ENCODE data around the gene FAM184B. TPM values are rescaled to one million over a fixed set of nuclear protein-coding genes. Genes with fewer than 3 reads are reported as not detected.
"Not testable (repeated sequence)": the region's sequence is repeated elsewhere in the genome, so short reads cannot be mapped to it uniquely, and the experiment has no call there.

The FAM184B gene
- polyA plus RNA-seq, 4 donors = 0.03 to 0.04 TPM; not detected in 2

DNA sequence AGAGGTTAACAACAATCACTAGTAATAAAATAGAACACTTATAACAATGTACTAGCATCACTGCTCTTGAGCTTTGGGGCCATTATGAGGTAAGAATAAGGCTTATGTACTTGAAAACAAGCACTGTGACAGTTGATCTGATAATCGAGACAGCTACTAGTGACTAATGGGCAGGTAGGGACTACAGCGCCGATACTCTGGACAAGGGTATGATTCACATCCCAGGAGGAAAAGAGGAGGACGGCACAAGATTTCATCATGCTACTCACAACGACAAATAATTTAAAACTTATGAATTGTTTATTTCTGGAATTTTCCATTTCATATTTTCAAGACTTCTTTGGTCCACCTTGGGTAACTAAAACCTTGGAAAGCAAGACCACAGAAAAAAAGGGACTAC lies 62.3 kb downstream of the FAM184B start:
- H3K4me3 ChIP-seq (ENCODE audit: low read depth in 1 of 3, low read length in 3 of 3) = no peak overlapping the region
- H3K27ac ChIP-seq (ENCODE audit: low read depth in 1 of 3, low read length in 2 of 3) = no peak overlapping the region
- H3K36me3 ChIP-seq (ENCODE audit: control insufficient read depth in 3 of 3, insufficient read depth in 2 of 3, low read depth in 1 of 3, low read length in 3 of 3) = no peaks in the 10 kb centered on the region
- DNase-seq = no peak
- no peaks in the 10 kb centered on the region for H3K9me3 ChIP-seq (ENCODE audit: control insufficient read depth in 2 of 2, insufficient read depth in 1 of 2, low read depth in 1 of 2, low read length in 1 of 2)
- FAIRE-seq = no peak
- H3K4me1 ChIP-seq (ENCODE audit: control insufficient read depth in 3 of 3, insufficient read depth in 2 of 3, low read depth in 1 of 3, low read length in 2 of 3) = no peaks in the 10 kb centered on the region
- WGBS, 3 donors = 75 to 85% (median 80%) methylated on average over 5 of the region's 5 CpGs
- no peaks in the 10 kb centered on the region for H3K27me3 ChIP-seq (ENCODE audit: control insufficient read depth in 3 of 3, insufficient read depth in 3 of 3, low read length in 3 of 3)

DNA sequence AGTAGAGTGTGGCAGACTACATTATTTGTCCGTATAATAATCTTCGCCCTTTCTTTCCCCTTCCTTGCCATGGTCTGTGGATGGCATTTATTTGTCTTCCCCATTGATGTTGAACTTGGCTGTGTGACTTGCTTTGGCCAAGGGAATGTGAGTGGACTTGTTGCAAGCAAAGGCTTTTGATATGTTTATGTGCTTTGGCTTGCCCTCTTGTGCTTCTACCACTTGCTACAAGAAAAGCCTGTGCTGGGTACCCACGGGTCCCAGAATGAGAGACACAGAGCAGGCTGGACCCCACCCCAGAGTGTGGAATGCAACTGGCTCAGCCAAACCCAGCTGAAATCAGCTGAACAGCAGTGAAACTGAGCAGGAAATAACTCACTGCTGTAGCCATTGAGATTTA lies 63.0 kb downstream of the FAM184B start:
- no peak for FAIRE-seq
- no peak overlapping the region for H3K4me3 ChIP-seq (ENCODE audit: low read depth in 1 of 3, low read length in 3 of 3)
- no peak for DNase-seq
- H3K27me3 ChIP-seq (ENCODE audit: control insufficient read depth in 3 of 3, insufficient read depth in 3 of 3, low read length in 3 of 3) = no peaks in the 10 kb centered on the region
- no peaks in the 10 kb centered on the region for H3K4me1 ChIP-seq (ENCODE audit: control insufficient read depth in 3 of 3, insufficient read depth in 2 of 3, low read depth in 1 of 3, low read length in 2 of 3)
- H3K36me3 ChIP-seq (ENCODE audit: control insufficient read depth in 3 of 3, insufficient read depth in 2 of 3, low read depth in 1 of 3, low read length in 3 of 3) = no peaks in the 10 kb centered on the region
- H3K9me3 ChIP-seq (ENCODE audit: control insufficient read depth in 2 of 2, insufficient read depth in 1 of 2, low read depth in 1 of 2, low read length in 1 of 2) = no peaks in the 10 kb centered on the region
- 68 to 82% (median 69%) methylated on average over 3 of the region's 3 CpGs for WGBS, 3 donors
- H3K27ac ChIP-seq (ENCODE audit: low read depth in 1 of 3, low read length in 2 of 3) = no peak overlapping the region

DNA sequence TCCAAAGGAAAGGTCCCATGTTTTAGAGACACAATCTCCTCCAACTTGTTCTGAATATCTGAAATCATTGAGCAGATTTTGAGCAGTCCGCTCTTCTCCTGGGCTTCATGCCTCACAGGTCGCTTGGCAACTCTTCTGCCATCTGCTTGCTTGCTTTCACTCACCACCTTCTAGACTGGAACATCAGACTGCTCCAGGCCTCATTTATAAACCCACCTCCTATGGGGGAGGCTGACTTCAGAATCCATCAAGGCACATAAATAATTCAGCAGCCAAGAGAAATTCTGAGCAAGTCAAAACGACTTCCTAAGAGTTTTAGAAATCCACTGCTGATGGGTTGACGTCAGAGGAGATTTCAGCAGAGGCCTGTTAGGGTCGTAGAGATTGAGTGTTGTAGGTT lies 64.1 kb downstream of the FAM184B start:
- FAIRE-seq = no peak
- Histone ChIP-seq H3K27me3 (ENCODE audit: control insufficient read depth in 3 of 3, insufficient read depth in 3 of 3, low read length in 3 of 3) (no peaks in the 10 kb centered on the region), H3K9me3 (ENCODE audit: control insufficient read depth in 2 of 2, insufficient read depth in 1 of 2, low read depth in 1 of 2, low read length in 1 of 2) (no peaks in the 10 kb centered on the region), H3K36me3 (ENCODE audit: control insufficient read depth in 3 of 3, insufficient read depth in 2 of 3, low read depth in 1 of 3, low read length in 3 of 3) (no peaks in the 10 kb centered on the region), H3K27ac (ENCODE audit: low read depth in 1 of 3, low read length in 2 of 3) (no peak overlapping the region), H3K4me1 (ENCODE audit: control insufficient read depth in 3 of 3, insufficient read depth in 2 of 3, low read depth in 1 of 3, low read length in 2 of 3) (no peaks in the 10 kb centered on the region), H3K4me3 (ENCODE audit: low read depth in 1 of 3, low read length in 3 of 3) (no peak overlapping the region)
- 63 to 70% (median 64%) methylated on average over 5 of the region's 5 CpGs for WGBS, 3 donors
- no peak for DNase-seq

DNA sequence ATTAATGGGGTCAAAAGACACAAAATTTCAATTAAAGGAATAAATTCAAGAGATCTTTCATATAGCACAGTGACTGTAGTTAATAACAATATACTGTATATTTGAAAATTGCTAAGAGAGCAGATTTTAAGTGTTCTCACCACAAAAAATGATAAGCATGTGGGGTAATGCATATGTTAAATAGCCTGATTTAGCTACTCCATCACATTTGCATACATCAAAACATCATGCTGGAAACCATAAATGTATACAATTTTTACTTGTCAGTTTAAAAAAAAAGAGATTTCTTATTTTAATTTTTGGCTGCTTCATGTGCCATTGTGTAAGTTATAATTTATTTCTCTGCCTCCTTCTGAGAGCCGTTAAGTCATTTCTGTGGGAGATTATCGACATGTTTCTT lies 65.9 kb downstream of the FAM184B start:
- FAIRE-seq (no peak), DNase-seq (no peak)
- WGBS, 3 donors = 76 to 91% (median 89%) methylated on average over 2 of the region's 2 CpGs

DNA sequence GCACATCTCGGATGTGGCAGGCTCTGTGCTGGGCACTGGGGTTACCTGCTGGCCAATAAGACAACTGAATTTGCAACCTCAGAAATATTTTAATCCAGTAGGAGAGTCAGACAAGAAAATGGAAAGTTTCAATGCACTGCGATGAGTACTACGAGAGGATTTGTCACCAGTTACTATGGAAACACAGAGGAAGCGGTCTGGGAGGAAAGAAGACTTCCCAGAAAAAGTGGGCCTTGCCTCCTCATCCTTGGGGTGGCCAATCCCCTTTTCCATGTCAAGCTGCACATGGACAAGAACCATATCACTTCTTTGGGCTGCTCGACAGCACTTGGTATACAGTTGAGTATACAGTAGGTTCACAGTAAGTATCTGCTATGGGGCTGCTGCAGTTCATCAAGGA lies 67.6 kb downstream of the FAM184B start:
- WGBS, 3 donors = 93 to 98% (median 96%) methylated on average over 5 of the region's 5 CpGs
- FAIRE-seq = no peak
- Histone ChIP-seq H3K36me3 (ENCODE audit: control insufficient read depth in 3 of 3, insufficient read depth in 2 of 3, low read depth in 1 of 3, low read length in 3 of 3) (no peaks in the 10 kb centered on the region), H3K4me3 (ENCODE audit: low read depth in 1 of 3, low read length in 3 of 3) (no peak overlapping the region), H3K27ac (ENCODE audit: low read depth in 1 of 3, low read length in 2 of 3) (no peak overlapping the region), H3K27me3 (ENCODE audit: control insufficient read depth in 3 of 3, insufficient read depth in 3 of 3, low read length in 3 of 3) (peaks cover 0 to 4% (median 0%) of the 10 kb centered on the region in 3 donors), H3K9me3 (ENCODE audit: control insufficient read depth in 2 of 2, insufficient read depth in 1 of 2, low read depth in 1 of 2, low read length in 1 of 2) (no peaks in the 10 kb centered on the region), H3K4me1 (ENCODE audit: control insufficient read depth in 3 of 3, insufficient read depth in 2 of 3, low read depth in 1 of 3, low read length in 2 of 3) (no peaks in the 10 kb centered on the region)
- DNase-seq = no peak

More for the DNA sequence above, 65.9 kb downstream of the FAM184B start:
- Histone ChIP-seq H3K4me1 (ENCODE audit: control insufficient read depth in 3 of 3, insufficient read depth in 2 of 3, low read depth in 1 of 3, low read length in 2 of 3) (no peaks in the 10 kb centered on the region), H3K36me3 (ENCODE audit: control insufficient read depth in 3 of 3, insufficient read depth in 2 of 3, low read depth in 1 of 3, low read length in 3 of 3) (no peaks in the 10 kb centered on the region), H3K4me3 (ENCODE audit: low read depth in 1 of 3, low read length in 3 of 3) (no peak overlapping the region), H3K9me3 (ENCODE audit: control insufficient read depth in 2 of 2, insufficient read depth in 1 of 2, low read depth in 1 of 2, low read length in 1 of 2) (no peaks in the 10 kb centered on the region), H3K27ac (ENCODE audit: low read depth in 1 of 3, low read length in 2 of 3) (no peak overlapping the region), H3K27me3 (ENCODE audit: control insufficient read depth in 3 of 3, insufficient read depth in 3 of 3, low read length in 3 of 3) (no peaks in the 10 kb centered on the region)

DNA sequence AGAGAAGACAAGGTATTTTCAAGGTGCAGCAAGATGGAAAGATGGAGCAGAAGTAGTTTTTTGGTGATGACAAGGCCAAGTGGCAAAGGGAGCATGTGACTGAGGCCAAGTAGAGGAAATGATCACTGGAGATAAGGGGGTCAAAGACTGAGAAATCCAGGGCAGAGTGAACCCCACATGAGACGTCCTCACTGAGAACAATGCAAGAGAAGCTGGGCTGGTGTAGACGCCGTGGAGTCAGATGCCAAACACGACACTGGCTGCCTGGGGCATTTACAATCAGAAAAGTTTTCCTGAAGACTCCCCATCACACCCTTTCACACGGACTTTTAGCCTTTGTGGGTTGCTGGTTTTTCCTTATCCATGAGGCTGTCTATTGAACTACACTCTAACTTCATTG lies 69.3 kb downstream of the FAM184B start:
- FAIRE-seq (no peak), DNase-seq (no peak)
- Histone ChIP-seq H3K9me3 (ENCODE audit: control insufficient read depth in 2 of 2, insufficient read depth in 1 of 2, low read depth in 1 of 2, low read length in 1 of 2) (no peaks in the 10 kb centered on the region), H3K27me3 (ENCODE audit: control insufficient read depth in 3 of 3, insufficient read depth in 3 of 3, low read length in 3 of 3) (peaks cover 0 to 4% (median 0%) of the 10 kb centered on the region in 3 donors), H3K36me3 (ENCODE audit: control insufficient read depth in 3 of 3, insufficient read depth in 2 of 3, low read depth in 1 of 3, low read length in 3 of 3) (no peaks in the 10 kb centered on the region), H3K27ac (ENCODE audit: low read depth in 1 of 3, low read length in 2 of 3) (no peak overlapping the region), H3K4me3 (ENCODE audit: low read depth in 1 of 3, low read length in 3 of 3) (no peak overlapping the region), H3K4me1 (ENCODE audit: control insufficient read depth in 3 of 3, insufficient read depth in 2 of 3, low read depth in 1 of 3, low read length in 2 of 3) (no peaks in the 10 kb centered on the region)
- WGBS, 3 donors = 49 to 69% (median 65%) methylated on average over 5 of the region's 5 CpGs

DNA sequence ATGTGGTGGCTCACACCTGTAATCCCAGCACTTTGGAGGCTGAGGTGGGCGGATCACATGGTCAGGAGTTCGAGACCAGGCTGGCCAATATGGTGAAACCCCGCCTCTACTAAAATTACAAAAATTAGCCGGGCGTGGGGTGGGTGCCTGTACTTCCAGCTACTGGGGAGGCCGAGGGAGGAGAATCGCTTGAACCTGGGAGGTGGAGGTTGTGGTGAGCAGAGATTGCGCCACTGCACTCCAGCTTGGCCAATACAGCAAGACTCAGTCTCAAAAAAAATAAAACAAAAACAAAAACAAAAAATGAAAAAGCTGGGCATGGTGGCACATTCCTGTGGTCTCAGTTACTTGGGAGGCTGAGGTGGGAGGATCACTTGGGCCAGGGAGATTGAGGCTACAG lies 70.2 kb downstream of the FAM184B start:
- not testable (repeated sequence) for H3K9me3 ChIP-seq (ENCODE audit: control insufficient read depth in 2 of 2, insufficient read depth in 1 of 2, low read depth in 1 of 2, low read length in 1 of 2); FAIRE-seq; DNase-seq; H3K36me3 ChIP-seq (ENCODE audit: control insufficient read depth in 3 of 3, insufficient read depth in 2 of 3, low read depth in 1 of 3, low read length in 3 of 3); H3K27me3 ChIP-seq (ENCODE audit: control insufficient read depth in 3 of 3, insufficient read depth in 3 of 3, low read length in 3 of 3); H3K27ac ChIP-seq (ENCODE audit: low read depth in 1 of 3, low read length in 2 of 3); H3K4me3 ChIP-seq (ENCODE audit: low read depth in 1 of 3, low read length in 3 of 3); H3K4me1 ChIP-seq (ENCODE audit: control insufficient read depth in 3 of 3, insufficient read depth in 2 of 3, low read depth in 1 of 3, low read length in 2 of 3)
- 73 to 94% (median 84%) methylated on average over 8 of the region's 8 CpGs for WGBS, 3 donors

DNA sequence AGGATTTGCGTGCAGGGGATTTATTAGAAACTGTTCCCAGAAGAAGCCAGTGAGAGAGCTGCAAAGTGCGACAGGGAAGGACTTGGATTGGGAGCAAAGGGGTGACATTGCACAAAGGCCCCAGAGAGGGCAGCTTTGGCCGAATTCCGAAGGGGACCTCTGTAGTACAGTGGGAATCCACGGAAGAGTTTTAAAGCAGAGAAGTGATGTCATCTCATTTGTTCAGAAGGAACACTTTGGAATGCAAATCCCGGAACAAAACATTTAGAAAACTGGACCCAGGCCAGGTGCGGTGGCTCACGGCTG lies 71.7 kb downstream of the FAM184B start:
- no peak for FAIRE-seq
- 79 to 85% (median 79%) methylated on average over 8 of the region's 8 CpGs for WGBS, 3 donors

DNA sequence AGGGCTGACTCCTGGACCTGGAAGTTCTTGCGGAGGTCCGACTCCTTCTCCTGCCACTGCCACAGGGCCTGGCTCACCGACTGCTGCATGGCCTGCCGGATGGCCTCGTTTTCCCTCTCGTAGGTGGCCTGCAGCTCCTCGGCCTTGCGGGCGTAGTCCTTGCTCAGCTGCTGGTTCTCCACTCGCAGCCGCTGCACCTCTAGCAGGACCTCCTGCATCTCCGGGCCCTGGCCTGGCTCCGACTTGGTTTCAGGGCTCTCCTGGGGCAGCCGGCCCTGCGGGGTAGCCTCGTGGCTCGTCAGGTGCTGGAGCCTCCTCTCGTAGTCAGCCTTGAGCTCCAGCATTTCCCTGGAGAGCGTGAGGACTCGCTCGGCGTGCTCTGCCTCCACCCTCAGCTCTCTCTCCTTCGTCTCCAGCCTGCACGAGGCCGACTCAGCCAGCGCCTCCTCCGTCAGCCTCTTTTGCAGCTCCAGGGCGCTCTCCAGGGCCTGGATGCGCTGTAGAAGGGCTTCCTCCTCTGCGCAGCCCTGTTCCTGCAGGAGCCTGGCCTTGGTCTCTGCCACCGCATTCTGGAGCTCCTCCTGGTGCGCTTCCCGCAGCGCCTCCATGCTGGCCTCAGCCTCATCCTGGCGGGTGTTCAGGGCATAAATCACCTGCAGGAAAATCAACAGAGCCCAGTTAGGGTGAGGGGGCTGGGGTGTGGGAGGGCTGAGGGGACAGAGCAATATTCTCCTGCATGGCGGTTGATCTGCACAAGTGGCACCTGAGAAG lies 72.2 kb downstream of the FAM184B start:
- DNase-seq (no peak), FAIRE-seq (no peak)
- WGBS, 3 donors = 82% methylated on average over 36 of the region's 36 CpGs
- peaks cover 0 to 4% (median 0%) of the 10 kb centered on the region in 3 donors for H3K27me3 ChIP-seq (ENCODE audit: control insufficient read depth in 3 of 3, insufficient read depth in 3 of 3, low read length in 3 of 3)
- no peak overlapping the region for H3K4me3 ChIP-seq (ENCODE audit: low read depth in 1 of 3, low read length in 3 of 3)
- no peaks in the 10 kb centered on the region for H3K4me1 ChIP-seq (ENCODE audit: control insufficient read depth in 3 of 3, insufficient read depth in 2 of 3, low read depth in 1 of 3, low read length in 2 of 3)
- no peak overlapping the region for H3K27ac ChIP-seq (ENCODE audit: low read depth in 1 of 3, low read length in 2 of 3)
- no peaks in the 10 kb centered on the region for H3K9me3 ChIP-seq (ENCODE audit: control insufficient read depth in 2 of 2, insufficient read depth in 1 of 2, low read depth in 1 of 2, low read length in 1 of 2)
- no peaks in the 10 kb centered on the region for H3K36me3 ChIP-seq (ENCODE audit: control insufficient read depth in 3 of 3, insufficient read depth in 2 of 3, low read depth in 1 of 3, low read length in 3 of 3)

More for the DNA sequence above, 71.7 kb downstream of the FAM184B start:
- H3K27ac ChIP-seq (ENCODE audit: low read depth in 1 of 3, low read length in 2 of 3) = no peak overlapping the region
- no peaks in the 10 kb centered on the region for H3K9me3 ChIP-seq (ENCODE audit: control insufficient read depth in 2 of 2, insufficient read depth in 1 of 2, low read depth in 1 of 2, low read length in 1 of 2)
- no peaks in the 10 kb centered on the region for H3K36me3 ChIP-seq (ENCODE audit: control insufficient read depth in 3 of 3, insufficient read depth in 2 of 3, low read depth in 1 of 3, low read length in 3 of 3)
- no peak for DNase-seq
- H3K27me3 ChIP-seq (ENCODE audit: control insufficient read depth in 3 of 3, insufficient read depth in 3 of 3, low read length in 3 of 3) = peaks cover 0 to 4% (median 0%) of the 10 kb centered on the region in 3 donors
- no peak overlapping the region for H3K4me3 ChIP-seq (ENCODE audit: low read depth in 1 of 3, low read length in 3 of 3)
- no peaks in the 10 kb centered on the region for H3K4me1 ChIP-seq (ENCODE audit: control insufficient read depth in 3 of 3, insufficient read depth in 2 of 3, low read depth in 1 of 3, low read length in 2 of 3)

Measured in small intestine (tissue), 7 donors.